ENCODE data around the gene MORN3. TPM values are rescaled to one million over a fixed set of nuclear protein-coding genes. Genes with fewer than 3 reads are reported as not detected.
A peak's percentile ranks its signal among the peaks of the same experiment; 100 is the strongest.
"Not testable (repeated sequence)": the region's sequence is repeated elsewhere in the genome, so short reads cannot be mapped to it uniquely, and the experiment has no call there.

Gene MORN3
- total and polyA plus RNA-seq, 2 donors (not counting 1 experiment from before 2014, with no cell fraction given) = 0.22 to 1.3 TPM

DNA sequence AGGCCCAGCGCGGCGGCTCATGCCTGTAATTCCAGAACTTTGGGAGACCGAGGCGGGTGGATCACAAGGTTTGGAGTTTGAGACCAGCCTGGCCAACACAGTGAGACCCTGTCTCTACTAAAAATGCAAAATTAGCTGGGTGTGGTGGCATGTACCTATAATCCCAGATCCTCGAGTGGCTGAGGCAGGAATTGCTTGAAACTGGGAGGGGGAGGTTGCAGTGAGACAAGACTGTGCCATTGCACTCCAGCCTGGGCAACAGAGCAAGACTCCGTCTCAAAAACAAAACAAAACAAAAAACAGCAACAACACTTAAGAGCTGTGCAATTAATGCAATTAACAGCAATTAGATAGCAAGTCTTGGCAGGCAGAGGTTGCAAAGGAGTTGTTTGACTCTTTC is 45.6 kb upstream of the MORN3 start:
- ATAC-seq (ENCODE audit: low read depth); H4K20me1 ChIP-seq (ENCODE audit: control insufficient read depth, insufficient read depth, low read length, poor library complexity, severe bottlenecking); H3K4me2 ChIP-seq (replicated peaks; ENCODE audit: low read depth, low read length, poor library complexity, severe bottlenecking); H3K9me3 ChIP-seq (ENCODE audit: control extremely low read depth in 1 of 3, control insufficient read depth in 2 of 3, insufficient read depth in 1 of 3, low read length in 2 of 3); H3K9me3 Mint-ChIP-seq (ENCODE audit: insufficient read depth); H3K27ac ChIP-seq (ENCODE audit: low read length in 2 of 2); H3K27ac Mint-ChIP-seq; intact Hi-C loops (cut with micrococcal nuclease); DNase-seq; H2AFZ ChIP-seq (ENCODE audit: insufficient read depth, low read depth, low read length, poor library complexity, severe bottlenecking); H3K27me3 Mint-ChIP-seq; H3K4me3 ChIP-seq (ENCODE audit: control extremely low read depth in 1 of 5, extremely low read depth in 1 of 5, insufficient read depth in 1 of 5, low read depth in 2 of 5, low read length in 4 of 5); H3K27me3 ChIP-seq (replicated peaks in 1 of 4; ENCODE audit: control extremely low read depth in 1 of 4, control insufficient read depth in 3 of 4, insufficient read depth in 4 of 4, low read length in 3 of 4); H3K79me2 ChIP-seq (ENCODE audit: control insufficient read depth, insufficient read depth, low read length); H3K9ac ChIP-seq (ENCODE audit: low read length); H3K36me3 ChIP-seq (replicated peaks in 1 of 2; ENCODE audit: control extremely low read depth in 1 of 2, control insufficient read depth in 1 of 2, extremely low read depth in 1 of 2, insufficient read depth in 2 of 2, low read length in 1 of 2): not testable (repeated sequence)
- peaks cover 18% of the 10 kb centered on the region for H3K4me1 Mint-ChIP-seq
- ChIA-PET POLR2A (interaction anchor here (0.7 kb wide), 1 partner anchor 367 kb away, joined by 6 read pairs; no protein-coding TSS in a partner anchor), CTCF (interaction anchor here (0.6 to 1.7 kb wide), 2 partner anchors 16 to 79 kb away, joined by 3 to 7 read pairs; partner anchors contain the start of gene RHOF)
- 78% methylated on average over 5 of the region's 7 CpGs for WGBS (ENCODE audit: insufficient coverage)
- H3K4me1 ChIP-seq (ENCODE audit: control insufficient read depth in 2 of 2, insufficient read depth in 2 of 2, low read length in 2 of 2) = peaks cover 16 to 20% of the 10 kb centered on the region in 2 donors
- peak overlapping the region; percentile 40 for H3K4me3 Mint-ChIP-seq

DNA sequence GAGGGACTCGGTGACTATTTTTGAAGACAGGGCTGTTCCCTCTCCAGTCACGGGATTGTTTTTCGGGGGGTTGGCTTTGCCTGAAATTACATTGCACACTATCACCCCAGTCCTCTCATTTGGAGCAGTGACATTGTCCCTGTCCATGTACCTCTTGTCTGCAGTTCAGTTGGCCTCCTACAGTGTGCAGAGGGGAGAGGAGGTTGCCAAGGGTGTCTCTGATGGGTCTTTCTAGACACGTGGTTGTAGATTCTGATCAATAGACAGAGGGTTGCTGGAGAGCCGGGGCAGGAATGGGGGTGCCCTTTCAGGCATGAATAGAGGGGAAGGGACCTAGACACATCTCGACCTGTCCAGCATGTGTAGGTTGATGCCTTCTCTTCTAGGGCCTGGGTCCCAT is 44.3 kb upstream of the MORN3 start:
- no peak overlapping the region for H3K9ac ChIP-seq (ENCODE audit: low read length)
- H3K9me3 ChIP-seq (ENCODE audit: control extremely low read depth in 1 of 3, control insufficient read depth in 2 of 3, insufficient read depth in 1 of 3, low read length in 2 of 3) = peaks cover 0 to 1% (median 0%) of the 10 kb centered on the region in 3 donors
- ATAC-seq (ENCODE audit: low read depth) (no peak), DNase-seq (peak; percentile 21)
- H3K36me3 ChIP-seq (replicated peaks in 1 of 2; ENCODE audit: control extremely low read depth in 1 of 2, control insufficient read depth in 1 of 2, extremely low read depth in 1 of 2, insufficient read depth in 2 of 2, low read length in 1 of 2) = no peaks in the 10 kb centered on the region
- H4K20me1 ChIP-seq (ENCODE audit: control insufficient read depth, insufficient read depth, low read length, poor library complexity, severe bottlenecking) = no peaks in the 10 kb centered on the region
- H3K4me3 Mint-ChIP-seq = peak overlapping the region; percentile 92
- WGBS (ENCODE audit: insufficient coverage) = 71% methylated on average over 4 of the region's 6 CpGs
- H3K4me3 ChIP-seq (ENCODE audit: control extremely low read depth in 1 of 5, extremely low read depth in 1 of 5, insufficient read depth in 1 of 5, low read depth in 2 of 5, low read length in 4 of 5) = no peak overlapping the region
- peak overlapping the region; percentile 89 for H2AFZ ChIP-seq (ENCODE audit: insufficient read depth, low read depth, low read length, poor library complexity, severe bottlenecking)
- H3K4me1 Mint-ChIP-seq = peaks cover 23% of the 10 kb centered on the region
- H3K27ac Mint-ChIP-seq = no peak overlapping the region
- H3K27me3 Mint-ChIP-seq = no peaks in the 10 kb centered on the region
- no peaks in the 10 kb centered on the region for H3K27me3 ChIP-seq (replicated peaks in 1 of 4; ENCODE audit: control extremely low read depth in 1 of 4, control insufficient read depth in 3 of 4, insufficient read depth in 4 of 4, low read length in 3 of 4)
- intact Hi-C loops (cut with micrococcal nuclease) = loop anchor here (2.0 to 5.0 kb wide), 2 partner anchors 59 to 175 kb away; partner anchors contain the start of gene PSMD9
- no peak for TF ChIP-seq EZH2 (IDR thresholded peaks at IDR 0.05; ENCODE audit: borderline replicate concordance, insufficient read depth, low read depth, low read length, poor library complexity, severe bottlenecking)
- TF ChIP-seq, protein P1, sequence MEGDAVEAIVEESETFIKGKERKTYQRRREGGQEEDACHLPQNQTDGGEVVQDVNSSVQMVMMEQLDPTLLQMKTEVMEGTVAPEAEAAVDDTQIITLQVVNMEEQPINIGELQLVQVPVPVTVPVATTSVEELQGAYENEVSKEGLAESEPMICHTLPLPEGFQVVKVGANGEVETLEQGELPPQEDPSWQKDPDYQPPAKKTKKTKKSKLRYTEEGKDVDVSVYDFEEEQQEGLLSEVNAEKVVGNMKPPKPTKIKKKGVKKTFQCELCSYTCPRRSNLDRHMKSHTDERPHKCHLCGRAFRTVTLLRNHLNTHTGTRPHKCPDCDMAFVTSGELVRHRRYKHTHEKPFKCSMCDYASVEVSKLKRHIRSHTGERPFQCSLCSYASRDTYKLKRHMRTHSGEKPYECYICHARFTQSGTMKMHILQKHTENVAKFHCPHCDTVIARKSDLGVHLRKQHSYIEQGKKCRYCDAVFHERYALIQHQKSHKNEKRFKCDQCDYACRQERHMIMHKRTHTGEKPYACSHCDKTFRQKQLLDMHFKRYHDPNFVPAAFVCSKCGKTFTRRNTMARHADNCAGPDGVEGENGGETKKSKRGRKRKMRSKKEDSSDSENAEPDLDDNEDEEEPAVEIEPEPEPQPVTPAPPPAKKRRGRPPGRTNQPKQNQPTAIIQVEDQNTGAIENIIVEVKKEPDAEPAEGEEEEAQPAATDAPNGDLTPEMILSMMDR (IDR thresholded peaks at IDR 0.05) = no peak
- peaks cover 8% of the 10 kb centered on the region for H3K79me2 ChIP-seq (ENCODE audit: control insufficient read depth, insufficient read depth, low read length)
- no peak overlapping the region for H3K27ac ChIP-seq (ENCODE audit: low read length in 2 of 2)
- peaks cover 20 to 25% of the 10 kb centered on the region in 2 donors for H3K4me1 ChIP-seq (ENCODE audit: control insufficient read depth in 2 of 2, insufficient read depth in 2 of 2, low read length in 2 of 2)
- CTCF ChIA-PET = interaction anchor here (1.1 to 5.1 kb wide), 4 partner anchors 20 to 98 kb away, joined by 3 to 60 read pairs (median 6); partner anchors contain the start of gene RHOF
- peak overlapping the region; percentile 92 for H3K4me2 ChIP-seq (replicated peaks; ENCODE audit: low read depth, low read length, poor library complexity, severe bottlenecking)
- POLR2A ChIA-PET = interaction anchor here (0.8 kb wide), 1 partner anchor 59 kb away, joined by 4 read pairs; no protein-coding TSS in a partner anchor
- no peaks in the 10 kb centered on the region for H3K9me3 Mint-ChIP-seq (ENCODE audit: insufficient read depth)

Data from B cell (primary cell).